GM12878 (cell line): ENCODE measurements around the gene IL11.
A peak's percentile ranks its signal among the peaks of the same experiment; 100 is the strongest.

Experiments
- ESRRA ChIP-seq: IDR thresholded peaks from 2 replicates; pipeline ENCODE4 v1.6.1; 2012; ENCODE audit warnings: mild to moderate bottlenecking, low read length, improper control_type of control experiment
- EZH2 ChIP-seq: IDR thresholded peaks from 2 replicates; pipeline ENCODE4 v1.6.1; 2012; ENCODE audit warnings: low read depth, mild to moderate bottlenecking, control low read depth, inconsistent platforms, low read length, borderline replicate concordance; ENCODE audit not compliant: control insufficient read depth
- MTA2 ChIP-seq: fragments of 450-650 bp; IDR thresholded peaks from 2 replicates; pipeline ENCODE4 v1.6.1; 2016; ENCODE audit warnings: low read depth, mild to moderate bottlenecking, moderate library complexity
- NFIC ChIP-seq: IDR thresholded peaks from 2 replicates; pipeline ENCODE4 v1.6.1; 2012; ENCODE audit warnings: low read depth, mild to moderate bottlenecking, inconsistent platforms, low read length, moderate library complexity
- TF ChIP-seq, protein P1 (sequence below): fragments of 450-650 bp; IDR thresholded peaks from 2 replicates; pipeline ENCODE4 v1.6.1; 2018; ENCODE audit warnings: borderline replicate concordance, mild to moderate bottlenecking; ENCODE audit not compliant: partially characterized antibody
- TF ChIP-seq, protein P2 (sequence below), 3 experiments: IDR thresholded peaks in 2 of 3; conservative IDR thresholded peaks in 1 of 3; 2 replicates each; pipeline ENCODE4 v1.5.1; 2011; ENCODE audit warnings: low read depth in 3 of 3, low read length in 3 of 3, mild to moderate bottlenecking in 3 of 3, control low read depth in 2 of 3, moderate library complexity in 2 of 3, inconsistent platforms in 1 of 3, mixed read lengths in 1 of 3; ENCODE audit not compliant: control insufficient read depth in 2 of 3, insufficient read depth in 1 of 3; ENCODE audit errors: extremely low read depth in 1 of 3
- TF ChIP-seq, protein P3 (sequence below): IDR thresholded peaks from 2 replicates; pipeline ENCODE4 v1.6.1; 2012; ENCODE audit warnings: low read depth, low read length, improper control_type of control experiment
- TF ChIP-seq, protein P4 (sequence below): IDR thresholded peaks from 2 replicates; pipeline ENCODE4 v1.6.1; 2012; ENCODE audit warnings: low read depth, low read length, improper control_type of control experiment

DNA sequence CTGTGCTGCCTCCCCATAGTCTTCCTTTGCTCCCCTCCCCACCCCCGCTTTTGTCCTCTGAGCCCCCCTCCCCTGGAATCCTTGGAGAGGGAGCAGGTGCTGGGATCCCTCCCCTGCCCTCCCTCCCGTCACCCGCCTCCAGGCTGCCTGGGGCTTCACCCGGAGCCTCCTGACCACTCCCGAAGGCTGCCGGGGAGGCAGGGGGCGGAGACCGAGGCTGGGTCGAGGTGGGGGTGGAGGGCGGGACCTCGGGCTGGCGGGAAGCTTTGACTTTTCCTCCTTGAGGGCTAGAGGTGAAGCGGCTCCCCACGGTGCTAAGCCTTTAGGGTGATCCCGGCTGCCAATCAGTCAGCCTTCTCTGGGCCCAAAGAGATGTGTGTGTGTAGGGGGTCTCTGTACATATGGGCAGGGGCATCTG, 29.1 kb downstream of the IL11 start:
- TF ChIP-seq, protein P1, sequence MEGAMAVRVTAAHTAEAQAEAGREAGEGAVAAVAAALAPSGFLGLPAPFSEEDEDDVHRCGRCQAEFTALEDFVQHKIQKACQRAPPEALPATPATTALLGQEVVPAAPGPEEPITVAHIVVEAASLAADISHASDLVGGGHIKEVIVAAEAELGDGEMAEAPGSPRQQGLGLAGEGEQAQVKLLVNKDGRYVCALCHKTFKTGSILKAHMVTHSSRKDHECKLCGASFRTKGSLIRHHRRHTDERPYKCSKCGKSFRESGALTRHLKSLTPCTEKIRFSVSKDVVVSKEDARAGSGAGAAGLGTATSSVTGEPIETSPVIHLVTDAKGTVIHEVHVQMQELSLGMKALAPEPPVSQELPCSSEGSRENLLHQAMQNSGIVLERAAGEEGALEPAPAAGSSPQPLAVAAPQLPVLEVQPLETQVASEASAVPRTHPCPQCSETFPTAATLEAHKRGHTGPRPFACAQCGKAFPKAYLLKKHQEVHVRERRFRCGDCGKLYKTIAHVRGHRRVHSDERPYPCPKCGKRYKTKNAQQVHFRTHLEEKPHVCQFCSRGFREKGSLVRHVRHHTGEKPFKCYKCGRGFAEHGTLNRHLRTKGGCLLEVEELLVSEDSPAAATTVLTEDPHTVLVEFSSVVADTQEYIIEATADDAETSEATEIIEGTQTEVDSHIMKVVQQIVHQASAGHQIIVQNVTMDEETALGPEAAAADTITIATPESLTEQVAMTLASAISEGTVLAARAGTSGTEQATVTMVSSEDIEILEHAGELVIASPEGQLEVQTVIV, result no peak
- TF ChIP-seq EZH2 (no peak), ESRRA (no peak), MTA2 (no peak), NFIC (no peak)
- TF ChIP-seq, protein P2, sequence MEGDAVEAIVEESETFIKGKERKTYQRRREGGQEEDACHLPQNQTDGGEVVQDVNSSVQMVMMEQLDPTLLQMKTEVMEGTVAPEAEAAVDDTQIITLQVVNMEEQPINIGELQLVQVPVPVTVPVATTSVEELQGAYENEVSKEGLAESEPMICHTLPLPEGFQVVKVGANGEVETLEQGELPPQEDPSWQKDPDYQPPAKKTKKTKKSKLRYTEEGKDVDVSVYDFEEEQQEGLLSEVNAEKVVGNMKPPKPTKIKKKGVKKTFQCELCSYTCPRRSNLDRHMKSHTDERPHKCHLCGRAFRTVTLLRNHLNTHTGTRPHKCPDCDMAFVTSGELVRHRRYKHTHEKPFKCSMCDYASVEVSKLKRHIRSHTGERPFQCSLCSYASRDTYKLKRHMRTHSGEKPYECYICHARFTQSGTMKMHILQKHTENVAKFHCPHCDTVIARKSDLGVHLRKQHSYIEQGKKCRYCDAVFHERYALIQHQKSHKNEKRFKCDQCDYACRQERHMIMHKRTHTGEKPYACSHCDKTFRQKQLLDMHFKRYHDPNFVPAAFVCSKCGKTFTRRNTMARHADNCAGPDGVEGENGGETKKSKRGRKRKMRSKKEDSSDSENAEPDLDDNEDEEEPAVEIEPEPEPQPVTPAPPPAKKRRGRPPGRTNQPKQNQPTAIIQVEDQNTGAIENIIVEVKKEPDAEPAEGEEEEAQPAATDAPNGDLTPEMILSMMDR (IDR thresholded peaks at IDR 0.05 in 2 of 3, conservative IDR thresholded peaks at IDR 0.05 in 1 of 3; ENCODE audit: control insufficient read depth in 2 of 3, extremely low read depth in 1 of 3, insufficient read depth in 1 of 3, low read depth in 3 of 3, low read length in 3 of 3), result no peak
- TF ChIP-seq, protein P3, sequence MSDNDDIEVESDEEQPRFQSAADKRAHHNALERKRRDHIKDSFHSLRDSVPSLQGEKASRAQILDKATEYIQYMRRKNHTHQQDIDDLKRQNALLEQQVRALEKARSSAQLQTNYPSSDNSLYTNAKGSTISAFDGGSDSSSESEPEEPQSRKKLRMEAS, result no peak
- TF ChIP-seq, protein P4, sequence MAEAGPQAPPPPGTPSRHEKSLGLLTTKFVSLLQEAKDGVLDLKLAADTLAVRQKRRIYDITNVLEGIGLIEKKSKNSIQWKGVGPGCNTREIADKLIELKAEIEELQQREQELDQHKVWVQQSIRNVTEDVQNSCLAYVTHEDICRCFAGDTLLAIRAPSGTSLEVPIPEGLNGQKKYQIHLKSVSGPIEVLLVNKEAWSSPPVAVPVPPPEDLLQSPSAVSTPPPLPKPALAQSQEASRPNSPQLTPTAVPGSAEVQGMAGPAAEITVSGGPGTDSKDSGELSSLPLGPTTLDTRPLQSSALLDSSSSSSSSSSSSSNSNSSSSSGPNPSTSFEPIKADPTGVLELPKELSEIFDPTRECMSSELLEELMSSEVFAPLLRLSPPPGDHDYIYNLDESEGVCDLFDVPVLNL, result peak; percentile 89
